Left ventricle myocardium inferior (tissue), 1 donor: ENCODE data around the gene STK11IP. TPM values are rescaled to one million over a fixed set of nuclear protein-coding genes. Genes with fewer than 3 reads are reported as not detected.
A peak's percentile ranks its signal among the peaks of the same experiment; 100 is the strongest.

Source experiments
- DNase-seq: peaks from one replicate; pipeline ENCODE4 v3.0.0-alpha.2; 2020
- H3K27ac ChIP-seq: fragments of 200-600 bp; replicated peaks from 2 replicates; pipeline ENCODE4 v1.8.0; 2021
- H3K27me3 ChIP-seq: fragments of 200-600 bp; 2 replicates; pipeline ENCODE4 v1.8.0; 2021; ENCODE audit warnings: low read depth
- H3K36me3 ChIP-seq: fragments of 200-600 bp; 2 replicates; pipeline ENCODE4 v1.8.0; 2021
- H3K4me1 ChIP-seq: fragments of 200-600 bp; 2 replicates; pipeline ENCODE4 v1.8.0; 2021
- H3K4me3 ChIP-seq: fragments of 200-600 bp; 2 replicates; pipeline ENCODE4 v1.8.0; 2021; ENCODE audit warnings: mild to moderate bottlenecking, moderate library complexity
- H3K9me3 ChIP-seq: fragments of 200-600 bp; replicated peaks from 2 replicates; pipeline ENCODE4 v1.8.0; 2021
- CTCF ChIP-seq: fragments of 200-600 bp; IDR thresholded peaks from 2 replicates; pipeline ENCODE4 v1.8.0; 2021; ENCODE audit warnings: antibody characterized with exemption, mild to moderate bottlenecking, borderline replicate concordance
- intact Hi-C: fragments of 100-400 bp; cut with micrococcal nuclease; formaldehyde crosslinking; loops from one replicate; pipeline ENCODE4 v1.11.0; 2022
- total RNA-seq: library from RNA; stranded (reverse); fragmentation: NEBNext Ultra II Directional; extraction: Animal tissue kit (Norgen Biotek cat#: 25700); gene quantifications from one replicate; pipeline ENCODE4 v1.2.1, GENCODE V29; 2021
- donor health status: DM: no; HTN: yes; CAD: no; lungs with severe emphysema.

The STK11IP gene
- total RNA-seq, 1 donor from 2014 or later = 15.9 TPM

GRCh38 chr2:219632760-219633105, 35.1 kb downstream of the STK11IP start:
- Histone ChIP-seq H3K27me3 (peaks cover 18% of the 10 kb centered on the region), H3K4me3 (peak overlapping the region; percentile 68), H3K4me1 (peaks cover 63% of the 10 kb centered on the region), H3K36me3 (peaks cover 32% of the 10 kb centered on the region), H3K27ac (peak overlapping the region; percentile 97), H3K9me3 (no peaks in the 10 kb centered on the region)
- TF ChIP-seq CTCF = no peak
- intact Hi-C loops = no loop called here
- no peak for DNase-seq

- DNase-seq = no peak
- no peak for TF ChIP-seq CTCF
- Histone ChIP-seq H3K4me3 (peak overlapping the region; percentile 68), H3K36me3 (peaks cover 34% of the 10 kb centered on the region), H3K27me3 (peaks cover 11% of the 10 kb centered on the region), H3K4me1 (peaks cover 63% of the 10 kb centered on the region), H3K9me3 (no peaks in the 10 kb centered on the region), H3K27ac (peak overlapping the region; percentile 97)
- intact Hi-C loops = no loop called here
Measured at GRCh38 chr2:219633276-219634065, 35.8 kb downstream of the STK11IP start.

- Histone ChIP-seq H3K36me3 (peaks cover 34% of the 10 kb centered on the region), H3K9me3 (no peaks in the 10 kb centered on the region), H3K27me3 (peaks cover 2% of the 10 kb centered on the region), H3K4me1 (peaks cover 71% of the 10 kb centered on the region), H3K27ac (peak overlapping the region; percentile 97), H3K4me3 (peak overlapping the region; percentile 68)
- TF ChIP-seq CTCF = no peak
- no peak for DNase-seq
- intact Hi-C loops = no loop called here
Measured at GRCh38 chr2:219634171-219634940, 36.7 kb downstream of the STK11IP start.

- Histone ChIP-seq H3K9me3 (no peaks in the 10 kb centered on the region), H3K4me1 (peaks cover 78% of the 10 kb centered on the region), H3K27me3 (no peaks in the 10 kb centered on the region), H3K4me3 (peak overlapping the region; percentile 68), H3K36me3 (peaks cover 35% of the 10 kb centered on the region), H3K27ac (peak overlapping the region; percentile 97)
- no peak for DNase-seq
- intact Hi-C loops = no loop called here
- no peak for TF ChIP-seq CTCF
Measured at GRCh38 chr2:219634951-219635751, 37.5 kb downstream of the STK11IP start.
